ENCODE data around the gene SRCAP.
A peak's percentile ranks its signal among the peaks of the same experiment; 100 is the strongest.

SRCAP gene

DNA sequence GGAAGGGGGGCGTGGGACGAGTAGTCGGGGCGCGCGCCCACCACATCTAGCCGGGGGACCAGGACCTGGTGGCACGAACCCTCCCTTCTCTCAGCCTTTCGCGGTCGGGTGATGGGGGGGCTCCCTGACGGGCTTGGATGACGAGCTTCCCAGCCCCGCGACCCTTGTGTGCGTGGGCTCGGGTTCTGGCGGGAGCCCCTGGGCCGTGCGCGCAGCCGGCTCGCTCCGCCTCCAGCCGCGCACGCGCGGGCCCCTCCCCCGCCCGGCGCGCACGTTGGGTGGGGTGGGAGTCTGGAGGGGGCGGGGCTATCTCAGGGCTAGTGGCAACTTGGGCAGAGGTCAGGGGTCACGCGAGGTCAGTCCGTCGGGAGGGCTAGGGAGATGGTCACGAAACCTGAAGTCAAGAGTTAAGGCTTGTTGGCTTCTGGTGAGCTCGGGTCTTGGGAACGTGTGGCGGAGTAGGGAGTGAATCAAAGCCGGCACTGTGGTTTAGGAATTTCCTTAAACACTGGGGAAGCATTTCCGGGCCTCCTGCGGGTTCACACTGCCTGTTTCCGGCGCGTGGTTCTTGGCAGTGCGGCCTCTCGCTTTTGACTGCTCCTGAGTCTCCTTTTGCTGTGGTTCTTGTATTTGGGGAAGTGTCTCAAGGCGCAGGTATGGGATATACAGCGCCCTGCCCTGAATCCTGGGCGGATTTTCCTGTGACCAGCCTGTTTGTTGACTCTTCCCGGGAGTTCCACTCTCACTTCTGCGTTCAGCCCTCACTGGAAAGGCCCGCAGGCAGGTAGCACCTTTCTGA lies at the start of gene SRCAP:
SRCAP (plus strand) TSS at position 356 of the 799 bp plus-strand sequence. CDS start 1,654 bp downstream, outside the sequence.
- DNase-seq: peak; percentile 95
- in situ Hi-C loops (cut with MboI; ENCODE audit: low pct_unique_long_range_greater_than_20kb, low sequenced_read_pairs): no loop called here

DNA sequence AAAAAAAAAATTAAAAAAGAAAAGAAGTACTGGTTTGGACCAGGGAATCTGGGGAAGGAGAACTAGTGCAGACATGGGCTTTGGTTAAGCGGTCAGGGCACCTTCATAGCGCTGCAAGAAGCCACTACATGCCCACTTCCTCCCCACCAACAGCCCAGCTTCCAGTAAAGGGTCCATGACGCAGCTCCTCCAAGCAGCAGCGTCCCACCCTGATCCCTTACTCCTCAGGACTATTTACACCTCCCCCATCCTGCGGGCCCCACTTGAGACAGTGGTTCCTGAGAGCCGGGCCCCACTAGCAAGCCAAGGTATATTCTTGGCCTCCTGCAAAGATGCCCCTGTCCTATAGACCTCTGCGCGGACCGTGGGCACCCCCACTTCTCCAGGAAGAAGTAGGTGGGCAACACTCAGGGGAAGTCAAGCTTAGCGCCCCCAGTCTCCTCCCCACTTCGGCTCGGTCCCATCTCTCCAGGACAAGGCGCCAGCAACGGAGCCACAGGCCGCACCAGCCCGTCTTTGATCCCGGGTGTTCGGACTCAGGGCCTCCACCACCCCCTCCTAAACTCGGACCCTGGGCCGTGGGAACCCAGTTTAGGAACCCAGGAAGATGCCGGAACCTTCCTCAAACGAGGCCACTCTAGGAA lies 49.1 kb upstream of the SRCAP start:
- DNase-seq: no peak
- in situ Hi-C loops (cut with MboI; ENCODE audit: low pct_unique_long_range_greater_than_20kb, low sequenced_read_pairs): no loop called here

DNA sequence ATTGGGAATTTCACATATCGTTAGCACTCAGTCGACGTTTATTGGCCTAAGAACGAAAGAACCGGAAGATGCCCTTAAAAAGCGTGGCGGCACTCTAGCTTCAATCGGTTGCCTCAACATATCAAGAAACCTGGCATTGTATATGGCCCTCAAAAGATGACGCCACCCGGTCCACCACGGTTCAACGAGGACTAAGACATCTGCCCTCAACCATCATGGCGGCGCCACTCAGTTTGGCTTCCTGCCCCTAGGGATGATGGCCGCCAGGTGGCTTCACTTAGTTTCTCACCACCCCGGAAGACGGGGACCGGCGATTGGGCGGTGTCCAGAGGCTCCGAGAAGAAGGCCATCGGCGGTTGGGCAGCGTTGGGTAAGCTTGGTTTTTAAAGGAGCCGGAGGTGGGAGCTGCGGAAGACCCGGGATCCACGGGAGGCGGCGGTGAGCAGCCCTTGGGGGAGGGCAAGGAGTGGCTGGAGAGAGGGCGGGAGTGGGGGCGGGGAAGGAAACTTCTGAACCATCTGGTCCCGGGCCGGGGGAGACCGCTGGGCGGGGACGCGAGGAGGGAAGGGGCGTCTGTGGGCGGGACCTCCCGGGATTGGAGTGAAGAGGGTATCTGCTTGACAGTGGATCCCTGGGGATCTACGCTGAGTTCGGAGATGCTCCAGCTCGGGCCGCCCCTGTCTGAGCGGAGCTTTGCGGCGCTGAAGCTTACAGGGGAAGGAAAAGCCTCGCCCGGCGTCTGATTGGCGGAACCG lies 48.4 kb upstream of the SRCAP start, which contains the start of gene PRR14:
PRR14 (plus strand) TSS at position 592 of the 755 bp plus-strand sequence. CDS start 686 bp downstream, outside the sequence.
- peak; percentile 99 for DNase-seq
- in situ Hi-C loops (cut with MboI; ENCODE audit: low pct_unique_long_range_greater_than_20kb, low sequenced_read_pairs): no loop called here

DNA sequence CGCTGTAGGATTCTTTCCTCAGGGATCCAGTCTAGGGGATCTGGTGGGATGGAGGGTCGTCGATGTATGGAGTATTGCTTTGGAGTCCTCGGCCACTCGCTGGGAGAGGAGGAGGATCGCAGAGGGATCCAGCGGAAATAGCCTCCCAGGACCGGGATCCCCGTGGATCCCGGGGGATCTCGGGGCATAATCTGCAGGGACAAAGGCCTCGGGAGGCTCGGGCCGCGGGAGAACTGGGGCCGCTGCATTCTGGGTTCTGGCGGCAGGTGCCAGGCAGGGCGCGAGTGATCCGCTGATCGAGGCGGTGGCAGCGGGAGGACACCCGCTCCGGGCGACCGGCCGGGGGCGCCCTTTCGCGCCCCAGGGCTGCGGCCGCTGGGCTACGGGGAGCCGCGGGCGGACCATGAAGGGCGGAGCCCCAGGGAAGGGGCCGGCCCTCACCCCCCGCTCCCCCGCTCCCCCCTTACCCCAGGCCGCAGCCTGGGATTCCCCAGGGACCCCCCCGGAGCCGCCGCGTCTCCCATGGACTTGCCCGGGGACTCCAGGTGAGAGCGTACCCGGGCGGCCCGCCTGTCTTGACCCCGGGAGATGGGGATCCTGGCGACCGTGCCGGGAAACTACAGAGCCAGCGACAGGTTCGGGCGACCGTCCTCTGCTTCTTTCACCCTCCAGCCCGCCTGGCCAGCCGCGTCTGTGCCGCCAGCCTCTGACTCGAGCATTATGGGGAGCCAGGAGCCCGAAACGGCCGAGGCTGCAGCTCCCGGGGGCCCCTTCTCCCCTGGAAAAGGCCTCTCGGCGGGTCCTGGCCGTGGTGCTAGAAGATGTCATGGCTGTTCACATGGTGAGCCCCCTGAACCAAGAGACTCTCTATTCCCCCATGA lies 47.6 kb upstream of the SRCAP start:
- in situ Hi-C loops (cut with MboI; ENCODE audit: low pct_unique_long_range_greater_than_20kb, low sequenced_read_pairs): no loop called here
- peak; percentile 77 for DNase-seq

DNA sequence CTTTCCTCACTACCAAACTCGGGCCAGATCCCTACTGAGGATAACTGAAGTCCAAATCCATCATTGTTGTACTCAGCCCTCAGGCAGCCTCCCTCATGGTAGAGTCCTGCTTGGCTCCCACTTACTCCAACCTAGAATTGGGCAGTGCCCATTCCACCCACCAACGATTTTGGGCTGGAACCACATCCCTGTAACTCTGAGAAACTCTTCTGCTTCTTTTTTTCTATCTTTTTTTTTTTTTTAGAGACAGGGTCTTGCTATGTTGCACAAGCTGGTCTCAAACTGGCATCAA lies 47.0 kb upstream of the SRCAP start:
- in situ Hi-C loops (cut with MboI; ENCODE audit: low pct_unique_long_range_greater_than_20kb, low sequenced_read_pairs): no loop called here

DNA sequence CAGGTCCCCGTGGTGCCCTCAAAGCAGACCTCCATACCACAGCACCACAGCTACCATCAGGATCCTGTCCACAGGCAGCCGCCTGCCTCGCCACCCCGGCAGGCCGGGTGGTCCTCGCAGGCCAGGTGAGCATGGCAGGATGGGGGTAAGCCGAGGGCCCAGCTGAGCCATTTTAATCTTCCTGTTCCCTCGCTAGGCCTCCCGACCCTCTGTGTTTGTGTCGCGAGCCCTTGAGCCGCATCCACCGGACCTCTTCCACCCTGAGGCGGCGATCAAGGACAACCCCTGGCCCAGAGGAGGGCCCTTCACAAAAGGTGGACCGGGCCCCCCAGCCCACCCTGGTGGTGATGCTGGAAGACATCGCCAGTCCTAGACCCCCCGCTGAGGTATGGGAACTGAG lies 46.3 kb upstream of the SRCAP start:
- in situ Hi-C loops (cut with MboI; ENCODE audit: low pct_unique_long_range_greater_than_20kb, low sequenced_read_pairs): no loop called here
- DNase-seq: no peak

More for the DNA sequence above, 47.0 kb upstream of the SRCAP start:
- no peak for DNase-seq

DNA sequence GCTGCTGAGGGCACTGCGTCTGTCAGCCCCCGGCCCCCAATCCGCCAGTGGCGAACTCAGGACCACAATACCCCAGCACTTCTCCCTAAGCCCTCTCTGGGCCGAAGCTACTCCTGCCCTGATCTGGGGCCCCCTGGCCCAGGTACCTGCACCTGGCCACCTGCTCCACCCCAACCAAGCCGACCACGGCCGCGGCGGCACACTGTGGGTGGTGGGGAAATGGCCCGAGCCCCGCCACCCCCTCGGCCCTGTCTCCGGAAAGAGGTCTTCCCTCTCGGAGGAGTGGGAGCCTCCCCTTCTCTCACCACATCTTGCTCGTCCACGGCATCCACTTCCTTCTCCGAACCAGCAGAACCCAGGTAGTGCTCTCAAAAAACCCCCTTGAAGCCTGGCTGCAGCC lies 44.1 kb upstream of the SRCAP start:
- DNase-seq: no peak

DNA sequence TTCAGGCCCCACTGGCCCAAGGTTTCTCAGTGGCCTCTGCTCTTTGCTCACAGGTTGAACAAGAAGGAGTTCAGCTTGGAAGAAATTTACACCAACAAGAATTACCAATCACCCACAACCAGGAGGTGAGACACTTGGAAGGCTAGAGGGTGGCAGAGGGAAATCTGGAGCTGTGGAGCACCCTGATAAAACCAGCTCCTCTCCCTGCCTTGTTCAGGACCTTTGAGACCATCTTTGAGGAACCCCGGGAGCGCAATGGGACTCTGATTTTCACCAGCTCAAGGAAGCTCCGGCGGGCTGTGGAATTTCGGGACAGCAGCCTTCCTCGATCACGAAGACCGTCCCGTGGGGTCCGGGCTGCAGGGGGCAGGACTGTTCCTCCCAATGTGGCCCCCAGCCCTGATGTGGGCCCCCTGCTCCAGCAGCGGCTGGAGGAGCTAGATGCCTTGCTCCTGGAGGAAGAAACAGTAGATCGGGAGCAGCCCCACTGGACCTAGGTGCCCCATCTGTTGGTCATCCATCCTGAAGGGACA lies 43.1 kb upstream of the SRCAP start:
- in situ Hi-C loops (cut with MboI; ENCODE audit: low pct_unique_long_range_greater_than_20kb, low sequenced_read_pairs): no loop called here

More for the DNA sequence above, 44.1 kb upstream of the SRCAP start:
- in situ Hi-C loops (cut with MboI; ENCODE audit: low pct_unique_long_range_greater_than_20kb, low sequenced_read_pairs): no loop called here

DNA sequence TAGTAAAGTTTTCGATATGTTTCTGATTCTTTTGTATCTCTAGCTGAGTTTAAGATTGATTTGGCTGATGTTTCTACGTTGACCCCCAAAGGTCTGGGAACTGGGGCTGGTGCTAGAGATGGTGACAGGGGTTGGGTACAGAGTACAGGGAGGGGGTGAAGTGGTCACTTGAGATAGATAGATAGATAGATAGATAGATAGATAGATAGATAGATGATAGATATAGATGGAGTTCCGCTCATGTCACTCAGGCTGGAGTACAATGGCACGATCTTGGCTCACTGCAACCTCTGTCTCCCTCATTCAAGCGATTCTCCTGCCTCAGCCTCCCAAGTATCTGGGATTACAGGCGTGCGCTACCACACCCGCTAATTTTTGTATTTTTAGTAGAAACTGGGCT lies 42.6 kb upstream of the SRCAP start:
- in situ Hi-C loops (cut with MboI; ENCODE audit: low pct_unique_long_range_greater_than_20kb, low sequenced_read_pairs): no loop called here
- DNase-seq: no peak

More for the DNA sequence above, 43.1 kb upstream of the SRCAP start:
- no peak for DNase-seq

DNA sequence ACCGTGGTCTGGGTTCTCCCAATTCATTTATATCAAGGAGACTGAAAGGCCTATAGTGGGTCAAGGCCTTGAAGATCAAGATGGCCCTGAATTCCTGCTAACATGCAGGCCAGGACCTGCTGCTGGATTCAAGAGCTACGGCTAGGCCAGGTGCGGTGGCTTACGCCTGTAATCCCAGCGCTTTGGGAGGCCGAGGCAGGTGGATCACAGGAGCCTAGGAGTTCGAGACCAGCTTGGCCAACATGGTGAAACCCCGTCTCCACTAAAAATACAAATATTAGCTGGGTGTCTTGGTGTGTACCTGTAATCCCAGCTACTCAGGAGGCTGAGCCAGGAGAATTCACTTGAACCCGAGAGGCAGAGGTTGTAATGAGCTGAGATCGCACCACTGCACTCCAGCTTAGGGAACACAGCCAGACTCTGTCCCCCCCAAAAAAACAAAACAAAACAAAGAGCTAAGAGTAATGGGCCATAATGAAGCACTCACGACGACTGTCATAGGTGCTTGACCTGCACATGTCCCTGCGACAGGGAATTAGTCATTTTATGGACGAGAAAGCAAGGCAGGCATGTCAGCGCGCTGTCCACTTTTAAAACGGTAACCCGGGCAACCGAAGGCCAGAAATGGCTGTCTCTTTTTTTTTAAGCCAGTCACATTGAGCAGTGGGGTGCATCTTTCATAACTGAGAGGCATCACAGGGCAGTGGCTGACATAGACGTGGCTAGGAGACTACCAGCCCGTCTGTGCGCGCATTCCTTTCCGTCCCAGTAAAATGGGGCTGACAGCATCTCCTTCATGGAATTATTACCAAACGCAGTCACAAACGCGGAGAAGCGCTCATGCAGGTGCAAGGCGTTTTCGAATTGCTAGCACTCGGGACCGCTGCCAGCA lies 41.8 kb upstream of the SRCAP start:
- in situ Hi-C loops (cut with MboI; ENCODE audit: low pct_unique_long_range_greater_than_20kb, low sequenced_read_pairs): no loop called here
- DNase-seq: no peak

DNA sequence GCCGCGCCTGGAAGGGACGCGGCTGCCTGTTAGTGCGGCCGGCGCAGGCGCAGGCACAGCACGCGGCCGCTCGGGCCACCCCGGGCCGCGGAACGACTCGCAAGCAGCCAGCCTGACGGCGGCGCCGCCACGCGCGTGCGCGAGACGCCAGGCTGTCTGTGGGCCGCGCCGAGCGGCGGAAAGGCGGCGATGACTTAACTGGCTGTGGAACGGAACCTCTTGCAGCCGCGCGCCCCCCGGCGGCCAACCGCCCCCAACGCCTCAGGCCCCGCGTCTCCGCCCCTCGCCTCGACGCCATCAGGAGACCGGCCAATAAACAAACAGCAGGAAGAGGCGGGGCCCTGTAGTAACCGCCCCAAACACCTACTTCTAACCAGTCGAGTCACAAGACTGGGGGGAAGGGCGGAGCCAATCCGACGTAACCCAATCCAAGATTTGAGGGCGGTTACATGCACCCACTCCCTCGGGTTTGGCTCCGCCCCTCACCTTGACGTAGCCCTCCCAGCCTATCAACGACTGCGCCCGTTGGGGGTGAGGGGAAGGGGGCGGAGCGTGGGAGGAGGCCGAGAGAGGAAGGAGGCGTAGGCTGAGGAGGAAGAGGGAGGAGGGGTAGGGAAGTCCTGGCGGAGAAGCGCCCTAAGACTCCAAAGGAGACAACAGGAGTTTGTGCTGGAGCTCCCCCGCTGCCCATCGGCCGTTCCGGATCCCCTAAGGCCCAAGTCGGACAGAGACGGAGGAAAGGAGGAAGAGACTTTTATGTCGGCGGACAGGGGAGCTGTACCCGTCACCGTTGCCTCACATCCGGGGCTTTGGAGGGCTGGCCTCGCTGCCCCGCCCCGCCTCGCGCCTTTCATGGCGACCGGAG lies 40.9 kb upstream of the SRCAP start, which contains the start of gene FBRS:
FBRS (plus strand) TSS at position 566 of the 865 bp plus-strand sequence. CDS start 1,088 bp downstream, outside the sequence.
- DNase-seq: peak; percentile 100
- in situ Hi-C loops (cut with MboI; ENCODE audit: low pct_unique_long_range_greater_than_20kb, low sequenced_read_pairs): no loop called here

DNA sequence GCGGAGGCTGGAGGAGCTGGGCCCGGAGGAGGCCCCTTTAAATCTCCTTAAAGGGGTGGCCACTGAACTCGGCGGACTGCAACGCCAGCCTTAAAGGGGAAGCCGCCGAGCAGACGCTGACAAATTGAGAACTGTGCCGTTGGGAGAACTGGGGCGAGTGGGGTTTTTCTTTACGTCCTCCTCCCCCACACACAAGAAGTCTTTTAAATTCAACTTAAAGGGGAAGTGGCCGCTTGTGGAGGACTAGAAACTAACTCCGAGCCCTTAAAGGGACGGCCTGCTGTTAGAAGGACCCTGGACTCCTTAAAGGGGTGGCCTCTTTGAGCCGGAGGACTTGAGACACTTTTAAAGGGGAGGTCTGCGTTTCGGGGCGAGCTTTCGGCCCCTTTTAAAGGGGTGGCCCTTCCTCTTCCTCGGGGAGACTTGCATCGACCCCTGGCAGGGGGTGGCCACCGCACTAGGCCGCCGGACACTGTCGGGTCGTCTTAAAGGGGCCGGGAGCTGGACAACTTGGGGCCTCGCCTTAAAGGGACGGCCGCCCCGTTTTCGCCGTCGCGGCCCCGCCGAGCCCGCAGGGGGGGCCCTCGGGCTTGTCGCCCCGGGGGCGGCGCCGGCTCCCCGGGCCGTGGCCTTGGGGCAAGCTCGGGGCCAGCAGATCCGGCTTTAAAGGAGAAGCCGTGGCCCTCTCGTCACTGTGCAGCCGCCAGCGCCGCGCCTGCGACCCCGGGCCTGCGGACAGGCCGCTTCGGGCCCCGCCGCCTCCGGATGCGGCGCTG lies 40.1 kb upstream of the SRCAP start:
- peak; percentile 99 for DNase-seq
- in situ Hi-C loops (cut with MboI; ENCODE audit: low pct_unique_long_range_greater_than_20kb, low sequenced_read_pairs): no loop called here

DNA sequence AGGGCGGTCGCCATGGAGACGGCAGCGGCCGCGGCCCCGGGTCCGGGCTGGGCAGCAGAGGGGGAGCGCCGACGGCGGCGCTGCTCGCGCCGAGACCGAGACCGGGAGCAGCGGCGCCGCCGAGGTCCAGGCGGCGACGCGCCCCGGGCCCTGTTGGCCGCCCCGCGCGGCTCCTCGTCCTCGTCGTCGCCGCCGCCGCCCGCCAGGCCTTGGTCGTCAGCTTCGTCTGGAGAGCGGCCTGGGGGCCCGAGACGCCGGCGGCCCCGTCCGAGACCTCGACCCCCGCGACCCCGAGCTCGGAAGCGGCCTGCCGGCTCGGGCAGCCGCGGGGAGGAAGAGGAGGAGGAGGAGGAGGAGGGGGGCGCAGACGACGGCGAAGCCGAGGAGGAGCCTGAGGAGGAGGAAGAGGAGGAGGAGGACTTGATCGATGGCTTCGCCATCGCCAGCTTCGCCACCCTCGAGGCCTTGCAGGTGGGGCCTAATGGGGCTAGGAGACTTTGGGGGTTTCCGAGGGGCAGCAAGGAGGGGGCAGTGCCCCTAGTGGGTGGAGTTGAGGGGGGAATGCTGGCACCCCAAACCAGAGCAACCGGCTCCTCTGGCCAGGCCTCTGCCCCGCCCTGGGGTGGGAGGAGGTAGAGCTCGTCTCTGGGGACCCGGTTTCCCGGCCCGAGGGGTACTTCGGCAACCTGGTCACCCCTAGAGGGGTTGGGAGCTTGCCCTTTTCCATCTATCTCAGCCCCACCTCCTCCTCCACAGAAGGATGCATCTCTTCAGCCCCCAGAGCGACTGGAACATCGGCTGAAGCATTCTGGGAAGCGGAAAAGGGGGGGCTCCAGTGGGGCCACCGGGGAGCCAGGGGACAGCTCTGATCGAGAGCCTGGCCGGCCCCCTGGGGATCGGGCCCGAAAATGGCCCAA lies 39.2 kb upstream of the SRCAP start:
- in situ Hi-C loops (cut with MboI; ENCODE audit: low pct_unique_long_range_greater_than_20kb, low sequenced_read_pairs): no loop called here

DNA sequence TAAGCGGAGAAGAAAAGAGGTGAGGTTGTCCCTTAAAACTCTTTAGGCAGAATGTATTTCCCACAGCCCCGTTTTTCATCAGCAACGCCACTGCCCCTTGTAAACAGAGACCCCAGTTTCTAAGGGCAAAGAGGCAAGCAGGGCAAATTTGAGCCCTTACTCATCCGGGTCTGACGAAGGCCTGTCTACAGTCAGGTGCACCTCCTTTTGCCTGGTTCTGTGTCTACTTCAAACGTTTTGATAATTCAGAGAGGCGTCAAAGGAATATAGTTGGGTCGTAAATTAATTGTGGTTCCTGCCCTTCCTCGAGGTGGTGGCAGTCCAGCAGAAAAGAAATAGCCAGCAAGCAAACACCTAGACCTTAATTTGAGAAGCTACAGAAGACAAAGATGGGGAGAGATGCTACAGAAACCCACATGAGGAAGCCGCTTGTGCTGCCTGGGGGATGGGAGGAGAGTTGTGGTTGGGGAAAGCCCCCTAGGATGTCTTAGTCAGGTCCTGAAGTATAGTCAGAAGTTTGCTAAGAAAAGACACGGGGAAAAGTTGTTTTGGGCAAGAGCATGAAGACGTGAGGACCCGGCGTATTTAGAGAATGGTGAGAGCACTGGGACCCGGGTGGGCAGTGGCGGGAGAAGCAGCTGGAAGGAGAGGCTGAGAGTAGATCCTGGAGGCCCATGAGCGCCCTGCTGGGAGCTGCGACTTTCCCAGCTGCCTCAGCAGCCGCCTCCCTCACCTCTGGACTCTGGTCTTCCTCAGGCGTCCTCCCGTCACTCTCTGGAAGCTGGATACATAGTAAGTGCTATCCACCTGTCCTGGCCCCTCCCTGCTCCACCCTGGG lies 38.3 kb upstream of the SRCAP start:
- in situ Hi-C loops (cut with MboI; ENCODE audit: low pct_unique_long_range_greater_than_20kb, low sequenced_read_pairs): no loop called here
- peak; percentile 31 for DNase-seq

More for the DNA sequence above, 39.2 kb upstream of the SRCAP start:
- DNase-seq: no peak
